Measurements from ENCODE around the gene SSU72. TPM values are rescaled to one million over a fixed set of nuclear protein-coding genes. Genes with fewer than 3 reads are reported as not detected.

The SSU72 gene
- polyA plus RNA-seq, 1 donor (not counting 4 experiments of a cell fraction or from before 2014, with no cell fraction given) = 79.7 TPM

DNA sequence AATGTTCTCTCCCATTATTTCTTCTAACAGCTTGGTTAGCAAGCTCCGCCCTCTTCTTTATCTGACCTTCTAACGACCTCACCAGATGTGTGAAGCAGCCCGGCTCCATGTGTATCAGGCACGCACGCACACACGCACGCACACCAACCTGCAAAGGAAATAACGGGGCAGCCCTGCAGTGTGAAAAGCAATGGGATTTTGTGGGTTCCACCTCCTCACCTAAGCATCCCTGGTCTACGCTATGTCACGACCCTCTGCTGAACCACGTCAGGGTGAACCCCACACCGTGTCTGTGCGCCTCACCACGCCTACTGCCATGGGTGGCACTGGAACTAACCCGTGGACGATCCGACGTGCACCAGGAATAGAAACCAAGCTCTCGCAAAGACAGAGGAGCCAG lies 10.4 kb downstream of the SSU72 start:
- DNase-seq (ENCODE audit: low read depth, low spot score) (no peak), FAIRE-seq (no peak)
- Histone ChIP-seq H4K20me1 (ENCODE audit: control insufficient read depth, extremely low read depth, insufficient read depth, low read length) (peaks cover 28% of the 10 kb centered on the region), H2AFZ (ENCODE audit: control insufficient read depth, low read length) (no peak overlapping the region), H3K36me3 (ENCODE audit: control insufficient read depth in 2 of 2, extremely low read depth in 1 of 2, insufficient read depth in 2 of 2, low read length in 2 of 2) (peaks cover 26 to 44% of the 10 kb centered on the region in 2 experiments), H3K9ac (ENCODE audit: control insufficient read depth, extremely low read depth, insufficient read depth, low read length) (no peak overlapping the region), H3K27me3 (ENCODE audit: control insufficient read depth, extremely low read depth, insufficient read depth, low read length) (no peaks in the 10 kb centered on the region), H3K27ac (ENCODE audit: control insufficient read depth, insufficient read depth, low read length) (no peak overlapping the region), H3K9me3 (ENCODE audit: control insufficient read depth, low read depth, low read length) (no peaks in the 10 kb centered on the region), H3K4me2 (ENCODE audit: control insufficient read depth, extremely low read depth, insufficient read depth, low read depth, low read length) (no peak overlapping the region), H3K79me2 (ENCODE audit: control insufficient read depth, insufficient read depth, low read length) (peaks cover 88% of the 10 kb centered on the region), H3K9me1 (ENCODE audit: control insufficient read depth, extremely low read depth, insufficient read depth, low read length) (no peaks in the 10 kb centered on the region), H3K4me1 (ENCODE audit: control insufficient read depth, extremely low read depth, insufficient read depth, low read length) (no peaks in the 10 kb centered on the region), H3K4me3 (ENCODE audit: control insufficient read depth in 2 of 3, extremely low read depth in 1 of 3, insufficient read depth in 2 of 3, low read depth in 1 of 3, low read length in 3 of 3) (no peak overlapping the region)
- dilution Hi-C loops (cut with MboI; ENCODE audit: extremely low pct_ligation_motif_present, low sequenced_read_pairs) = no loop called here
- TF ChIP-seq, protein P1, sequence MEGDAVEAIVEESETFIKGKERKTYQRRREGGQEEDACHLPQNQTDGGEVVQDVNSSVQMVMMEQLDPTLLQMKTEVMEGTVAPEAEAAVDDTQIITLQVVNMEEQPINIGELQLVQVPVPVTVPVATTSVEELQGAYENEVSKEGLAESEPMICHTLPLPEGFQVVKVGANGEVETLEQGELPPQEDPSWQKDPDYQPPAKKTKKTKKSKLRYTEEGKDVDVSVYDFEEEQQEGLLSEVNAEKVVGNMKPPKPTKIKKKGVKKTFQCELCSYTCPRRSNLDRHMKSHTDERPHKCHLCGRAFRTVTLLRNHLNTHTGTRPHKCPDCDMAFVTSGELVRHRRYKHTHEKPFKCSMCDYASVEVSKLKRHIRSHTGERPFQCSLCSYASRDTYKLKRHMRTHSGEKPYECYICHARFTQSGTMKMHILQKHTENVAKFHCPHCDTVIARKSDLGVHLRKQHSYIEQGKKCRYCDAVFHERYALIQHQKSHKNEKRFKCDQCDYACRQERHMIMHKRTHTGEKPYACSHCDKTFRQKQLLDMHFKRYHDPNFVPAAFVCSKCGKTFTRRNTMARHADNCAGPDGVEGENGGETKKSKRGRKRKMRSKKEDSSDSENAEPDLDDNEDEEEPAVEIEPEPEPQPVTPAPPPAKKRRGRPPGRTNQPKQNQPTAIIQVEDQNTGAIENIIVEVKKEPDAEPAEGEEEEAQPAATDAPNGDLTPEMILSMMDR (optimal IDR thresholded peaks at IDR 0.05 in 1 of 3, IDR thresholded peaks at IDR 0.05 in 1 of 3, conservative IDR thresholded peaks at IDR 0.05 in 1 of 3; ENCODE audit: extremely low read depth in 1 of 3, insufficient read depth in 2 of 3, low read length in 3 of 3) = no peak
- no peak for TF ChIP-seq EZH2 (IDR thresholded peaks at IDR 0.05; ENCODE audit: low read length)

DNA sequence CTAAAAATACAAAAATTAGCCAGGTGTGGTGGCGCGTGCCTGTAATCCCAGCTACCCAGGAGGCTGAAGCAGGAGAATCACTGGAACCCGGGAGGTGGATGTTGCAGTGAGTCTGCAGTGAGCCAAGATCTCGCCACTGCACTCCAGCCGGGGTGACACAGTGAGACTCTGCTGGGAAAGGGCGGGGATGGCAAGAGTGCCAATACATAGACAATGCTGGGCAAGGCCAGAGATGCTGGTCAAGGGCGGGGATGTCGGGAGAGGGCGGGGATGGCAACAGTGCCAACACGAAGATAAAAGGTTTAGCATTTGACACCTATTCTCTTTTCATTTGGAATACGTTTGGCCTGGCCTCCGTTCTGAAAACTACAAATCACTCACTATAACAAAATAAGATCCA lies 11.0 kb downstream of the SSU72 start:
- FAIRE-seq = no peak
- no peaks in the 10 kb centered on the region for H3K9me1 ChIP-seq (ENCODE audit: control insufficient read depth, extremely low read depth, insufficient read depth, low read length)
- H3K9me3 ChIP-seq (ENCODE audit: control insufficient read depth, low read depth, low read length) = no peaks in the 10 kb centered on the region
- H4K20me1 ChIP-seq (ENCODE audit: control insufficient read depth, extremely low read depth, insufficient read depth, low read length) = peaks cover 28% of the 10 kb centered on the region
- H3K4me3 ChIP-seq (ENCODE audit: control insufficient read depth in 2 of 3, extremely low read depth in 1 of 3, insufficient read depth in 2 of 3, low read depth in 1 of 3, low read length in 3 of 3) = no peak overlapping the region
- H3K4me2 ChIP-seq (ENCODE audit: control insufficient read depth, extremely low read depth, insufficient read depth, low read depth, low read length) = no peak overlapping the region
- H3K36me3 ChIP-seq (ENCODE audit: control insufficient read depth in 2 of 2, extremely low read depth in 1 of 2, insufficient read depth in 2 of 2, low read length in 2 of 2) = peaks cover 26 to 44% of the 10 kb centered on the region in 2 experiments
- H3K27me3 ChIP-seq (ENCODE audit: control insufficient read depth, extremely low read depth, insufficient read depth, low read length) = no peaks in the 10 kb centered on the region
- no peak overlapping the region for H3K27ac ChIP-seq (ENCODE audit: control insufficient read depth, insufficient read depth, low read length)
- dilution Hi-C loops (cut with MboI; ENCODE audit: extremely low pct_ligation_motif_present, low sequenced_read_pairs) = no loop called here
- DNase-seq (ENCODE audit: low read depth, low spot score) = no peak
- peaks cover 86% of the 10 kb centered on the region for H3K79me2 ChIP-seq (ENCODE audit: control insufficient read depth, insufficient read depth, low read length)
- TF ChIP-seq EZH2 (IDR thresholded peaks at IDR 0.05; ENCODE audit: low read length) = no peak
- TF ChIP-seq, protein P1 (optimal IDR thresholded peaks at IDR 0.05 in 1 of 3, IDR thresholded peaks at IDR 0.05 in 1 of 3, conservative IDR thresholded peaks at IDR 0.05 in 1 of 3; ENCODE audit: extremely low read depth in 1 of 3, insufficient read depth in 2 of 3, low read length in 3 of 3) = no peak
- H3K9ac ChIP-seq (ENCODE audit: control insufficient read depth, extremely low read depth, insufficient read depth, low read length) = no peak overlapping the region
- H2AFZ ChIP-seq (ENCODE audit: control insufficient read depth, low read length) = no peak overlapping the region
- no peaks in the 10 kb centered on the region for H3K4me1 ChIP-seq (ENCODE audit: control insufficient read depth, extremely low read depth, insufficient read depth, low read length)

Measured in keratinocyte (primary cell).